OCI-LY7 (cell line): ENCODE measurements around the gene EPB41L2. TPM values are rescaled to one million over a fixed set of nuclear protein-coding genes. Genes with fewer than 3 reads are reported as not detected.

Source experiments
- BruUV-seq: library from RNA; stranded (reverse); fragments of 400-500 nt; replicated peaks from 2 replicates; lab custom pipeline; 2021; lab: Mats Ljungman, UMichigan
- CTCF ChIA-PET: fragments of 300-600 bp; sonication (Branson Sonifier 250); formaldehyde crosslinking; loops from one replicate; lab custom pipeline; 2022; ENCODE audit warnings: antibody characterized with exemption; ENCODE audit not compliant: unreplicated experiment; lab: Charles Lee
- POLR2A ChIA-PET: fragments of 300-600 bp; sonication (Branson Sonifier 250); formaldehyde crosslinking; loops from one replicate; lab custom pipeline; 2022; ENCODE audit warnings: antibody characterized with exemption; lab: Charles Lee
- DNase-seq: peaks from one replicate; pipeline ENCODE4 v3.0.0-alpha.2; 2015; ENCODE audit warnings: low spot score
- H2AFZ ChIP-seq: fragments of 200-600 bp; sonication (generic), shearing (Covaris generic); 2 replicates; pipeline ENCODE4 v1.6.1; 2014; ENCODE audit warnings: mild to moderate bottlenecking, antibody characterized with exemption, low read length, moderate library complexity
- H3K27ac ChIP-seq: fragments of 200-600 bp; sonication (generic); 2 replicates; pipeline ENCODE4 v1.5.1; 2014; ENCODE audit warnings: mixed run types, low read depth, mild to moderate bottlenecking, moderate library complexity, low read length, inconsistent platforms; ENCODE audit not compliant: poor library complexity, severe bottlenecking
- H3K36me3 ChIP-seq: fragments of 200-600 bp; sonication (generic); 2 replicates; pipeline ENCODE4 v1.6.1; 2014; ENCODE audit warnings: mild to moderate bottlenecking, antibody characterized with exemption, low read length, moderate library complexity, mixed read lengths; ENCODE audit not compliant: insufficient read depth
- H3K4me1 ChIP-seq: fragments of 200-600 bp; sonication (generic); 2 replicates; pipeline ENCODE4 v1.5.1; 2014; ENCODE audit warnings: mild to moderate bottlenecking, low read length; ENCODE audit not compliant: insufficient read depth, poor library complexity, severe bottlenecking
- H3K4me2 ChIP-seq: fragments of 200-600 bp; sonication (generic); 2 replicates; pipeline ENCODE4 v1.6.1; 2014; ENCODE audit warnings: mild to moderate bottlenecking, low read length
- H3K4me3 ChIP-seq: fragments of 200-600 bp; sonication (generic); 2 replicates; pipeline ENCODE4 v1.5.1; 2014; ENCODE audit warnings: mild to moderate bottlenecking, low read depth, low read length; ENCODE audit not compliant: poor library complexity, severe bottlenecking
- H3K79me2 ChIP-seq: fragments of 200-600 bp; sonication (generic); 2 replicates; pipeline ENCODE4 v1.6.1; 2016; ENCODE audit warnings: low read depth, mild to moderate bottlenecking, low read length, moderate library complexity, mixed read lengths; ENCODE audit not compliant: insufficient read depth
- H3K9me2 ChIP-seq: fragments of 200-600 bp; sonication (generic); 2 replicates; pipeline ENCODE4 v1.6.1; 2016; ENCODE audit warnings: mild to moderate bottlenecking, low read length, mixed read lengths; ENCODE audit not compliant: insufficient read depth
- H3K9me3 ChIP-seq: fragments of 200-600 bp; sonication (generic); 2 replicates; pipeline ENCODE4 v1.6.1; 2014; ENCODE audit warnings: mild to moderate bottlenecking, mixed run types, low read length, mixed read lengths
- H4K20me1 ChIP-seq: fragments of 200-600 bp; sonication (generic); 2 replicates; pipeline ENCODE4 v1.6.1; 2014; ENCODE audit warnings: mild to moderate bottlenecking, antibody characterized with exemption, low read length, moderate library complexity, mixed read lengths; ENCODE audit not compliant: insufficient read depth
- EZH2phosphoT487 ChIP-seq: fragments of 200-600 bp; sonication (generic); IDR thresholded peaks from 2 replicates; pipeline ENCODE4 v1.6.1; 2018; ENCODE audit warnings: low read depth, borderline replicate concordance, mild to moderate bottlenecking, mixed run types, antibody characterized with exemption, low read length, moderate library complexity, mixed read lengths
- intact Hi-C: fragments of 100-400 bp; cut with micrococcal nuclease; formaldehyde crosslinking; loops from one replicate; pipeline ENCODE4 v1.10.0; 2022; ENCODE audit not compliant: unreplicated experiment
- total RNA-seq, 2 experiments: library from RNA; depleted of rRNA in 1 of 2; stranded (reverse); fragments of >200 nt in 1 of 2; shearing (Covaris generic) in 1 of 2; gene quantifications; 2 replicates each; pipeline ENCODE4 v1.2.3, GENCODE V29; 2014 to 2022
- TF ChIP-seq, protein P1 (sequence below): fragments of 200-600 bp; sonication (generic); conservative IDR thresholded peaks from 2 replicates; pipeline ENCODE4 v1.5.1; 2014; ENCODE audit warnings: mild to moderate bottlenecking, antibody characterized with exemption, low read length, moderate library complexity, mixed read lengths

The EPB41L2 gene
- total RNA-seq, 2 experiments from 2014 or later = 36.7 to 138 TPM

DNA sequence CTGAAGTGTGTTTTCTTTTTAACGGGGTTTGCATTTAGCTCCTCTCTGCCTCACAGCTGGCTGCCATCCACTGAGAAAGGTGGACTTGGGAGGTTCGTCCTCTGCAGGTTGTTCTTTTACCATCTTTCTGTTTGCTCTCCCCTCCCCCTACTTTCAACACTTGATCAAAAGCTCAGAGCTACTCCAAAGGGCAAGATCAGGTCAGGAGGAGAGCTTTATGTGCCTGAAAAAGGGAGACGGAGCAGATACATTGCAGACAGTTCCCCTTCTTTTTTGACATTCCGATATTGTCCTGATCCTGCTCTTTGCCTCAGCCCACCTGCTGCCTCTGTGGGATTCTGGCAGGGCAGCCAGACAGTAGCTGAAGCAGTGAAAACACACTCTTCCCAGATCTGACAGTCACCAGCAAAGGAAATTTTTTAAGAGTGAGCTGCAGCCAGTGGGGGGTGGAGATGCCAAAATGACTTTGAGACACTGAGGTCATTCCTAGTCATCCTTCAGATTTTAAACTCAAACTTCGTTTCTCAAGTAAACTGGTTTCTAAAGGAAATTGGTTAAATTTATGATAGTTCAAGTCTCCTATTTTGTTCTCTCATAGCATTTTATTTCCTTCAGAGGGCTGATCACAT lies 209.4 kb downstream of the EPB41L2 start:
- CTCF ChIA-PET = no interaction called here
- H3K4me1 ChIP-seq = no peaks in the 10 kb centered on the region
- no peak overlapping the region for H3K4me3 ChIP-seq
- TF ChIP-seq, protein P1, sequence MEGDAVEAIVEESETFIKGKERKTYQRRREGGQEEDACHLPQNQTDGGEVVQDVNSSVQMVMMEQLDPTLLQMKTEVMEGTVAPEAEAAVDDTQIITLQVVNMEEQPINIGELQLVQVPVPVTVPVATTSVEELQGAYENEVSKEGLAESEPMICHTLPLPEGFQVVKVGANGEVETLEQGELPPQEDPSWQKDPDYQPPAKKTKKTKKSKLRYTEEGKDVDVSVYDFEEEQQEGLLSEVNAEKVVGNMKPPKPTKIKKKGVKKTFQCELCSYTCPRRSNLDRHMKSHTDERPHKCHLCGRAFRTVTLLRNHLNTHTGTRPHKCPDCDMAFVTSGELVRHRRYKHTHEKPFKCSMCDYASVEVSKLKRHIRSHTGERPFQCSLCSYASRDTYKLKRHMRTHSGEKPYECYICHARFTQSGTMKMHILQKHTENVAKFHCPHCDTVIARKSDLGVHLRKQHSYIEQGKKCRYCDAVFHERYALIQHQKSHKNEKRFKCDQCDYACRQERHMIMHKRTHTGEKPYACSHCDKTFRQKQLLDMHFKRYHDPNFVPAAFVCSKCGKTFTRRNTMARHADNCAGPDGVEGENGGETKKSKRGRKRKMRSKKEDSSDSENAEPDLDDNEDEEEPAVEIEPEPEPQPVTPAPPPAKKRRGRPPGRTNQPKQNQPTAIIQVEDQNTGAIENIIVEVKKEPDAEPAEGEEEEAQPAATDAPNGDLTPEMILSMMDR = no peak
- no peak for TF ChIP-seq EZH2phosphoT487
- no peaks in the 10 kb centered on the region for H3K9me3 ChIP-seq
- no peaks in the 10 kb centered on the region for H4K20me1 ChIP-seq
- H3K79me2 ChIP-seq = no peaks in the 10 kb centered on the region
- BruUV-seq = no TSS peak
- H3K36me3 ChIP-seq = peaks cover 12% of the 10 kb centered on the region
- intact Hi-C loops = no loop called here
- POLR2A ChIA-PET = no interaction called here
- no peak overlapping the region for H3K4me2 ChIP-seq
- H2AFZ ChIP-seq = no peak overlapping the region
- no peak overlapping the region for H3K27ac ChIP-seq
- DNase-seq = no peak
- H3K9me2 ChIP-seq = no peaks in the 10 kb centered on the region

DNA sequence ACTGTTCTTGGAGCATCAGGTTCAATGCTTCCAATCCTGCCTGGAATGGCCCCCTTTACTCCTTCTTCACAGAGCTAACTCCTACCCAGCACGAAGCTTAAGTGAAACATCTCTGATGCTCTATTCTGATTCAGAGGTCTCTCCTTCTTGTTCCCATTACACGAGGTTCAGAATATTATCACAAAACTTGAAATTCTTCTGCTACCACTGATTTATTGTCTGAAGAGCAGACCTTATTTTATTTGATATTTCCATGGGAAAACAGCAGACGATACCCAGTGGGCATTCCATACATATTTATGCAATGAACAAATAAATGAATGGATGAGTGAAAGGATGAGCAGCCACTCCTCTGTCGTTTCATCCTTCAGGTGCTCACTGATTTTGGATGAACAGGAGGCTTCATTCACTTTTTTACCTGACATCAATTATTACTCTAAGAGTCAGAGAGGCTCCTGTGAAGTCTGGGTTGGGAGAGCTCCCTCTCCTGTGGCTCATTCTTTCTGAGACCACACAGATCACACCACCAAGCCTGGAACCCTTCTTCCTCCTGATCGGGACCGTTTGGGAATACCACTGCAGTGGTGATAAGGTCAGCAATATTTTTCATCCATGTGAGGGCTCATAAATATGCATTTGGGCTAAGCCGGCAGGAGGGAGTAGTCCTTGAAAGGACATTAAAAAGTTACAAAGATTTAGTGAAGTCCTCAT lies 210.0 kb downstream of the EPB41L2 start:
- POLR2A ChIA-PET = no interaction called here
- no peaks in the 10 kb centered on the region for H3K4me1 ChIP-seq
- intact Hi-C loops = no loop called here

More for the DNA sequence above, 210.0 kb downstream of the EPB41L2 start:
- no peaks in the 10 kb centered on the region for H3K9me2 ChIP-seq
- TF ChIP-seq, protein P1 = no peak
- no peak for TF ChIP-seq EZH2phosphoT487
- H3K27ac ChIP-seq = no peak overlapping the region
- no peaks in the 10 kb centered on the region for H3K9me3 ChIP-seq
- no peak overlapping the region for H3K4me3 ChIP-seq
- H3K4me2 ChIP-seq = no peak overlapping the region
- BruUV-seq = no TSS peak
- no peak for DNase-seq
- CTCF ChIA-PET = no interaction called here
- peaks cover 7% of the 10 kb centered on the region for H3K36me3 ChIP-seq
- no peak overlapping the region for H2AFZ ChIP-seq
- H4K20me1 ChIP-seq = no peaks in the 10 kb centered on the region
- no peaks in the 10 kb centered on the region for H3K79me2 ChIP-seq
